Breast epithelium (tissue), 3 donors: ENCODE data around the gene ZNF146.

Source experiments
- CTCF ChIP-seq, 3 donors: fragments of 450-650 bp; IDR thresholded peaks; one replicate each; pipeline ENCODE4 v1.5.1; 2016 to 2017; ENCODE audit warnings: antibody characterized with exemption in 3 of 3, mild to moderate bottlenecking in 3 of 3, moderate library complexity in 3 of 3
- POLR2A ChIP-seq: fragments of 450-650 bp; IDR thresholded peaks from one replicate; pipeline ENCODE4 v1.6.1; 2016; ENCODE audit warnings: antibody characterized with exemption, mild to moderate bottlenecking, moderate library complexity
- POLR2AphosphoS5 ChIP-seq, 3 donors: sonication (generic); formaldehyde crosslinking; IDR thresholded peaks; one replicate each; pipeline ENCODE4 v1.6.1; 2017; ENCODE audit warnings: antibody characterized with exemption in 3 of 3

GRCh38 chr19:36209372-36209771 is 5.5 kb upstream of the ZNF146 start:
- TF ChIP-seq CTCF (IDR thresholded peaks at IDR 0.05) (no peak), POLR2AphosphoS5 (IDR thresholded peaks at IDR 0.05) (no peak), POLR2A (no peak)
